Peyer's patch (tissue), 4 donors: ENCODE measurements around the gene DNAJB9. TPM values are rescaled to one million over a fixed set of nuclear protein-coding genes. Genes with fewer than 3 reads are reported as not detected.

Experiments used
- DNase-seq, 3 donors: peaks; one replicate each; pipeline ENCODE4 v3.0.0-alpha.2; 2017 to 2019
- H3K27ac ChIP-seq, 4 donors: fragments of 200-600 bp; sonication (generic); one replicate each; pipeline ENCODE4 v1.5.1; 2016 to 2019
- H3K27me3 ChIP-seq, 2 donors: fragments of 200-600 bp; sonication (generic); one replicate each; pipeline ENCODE4 v1.5.1; 2019
- H3K36me3 ChIP-seq, 3 donors: fragments of 200-600 bp; sonication (generic); one replicate each; pipeline ENCODE4 v1.5.1; 2016 to 2019
- H3K4me1 ChIP-seq, 4 donors: fragments of 200-600 bp; sonication (generic); one replicate each; pipeline ENCODE4 v1.5.1; 2016 to 2019
- H3K4me3 ChIP-seq, 4 donors: fragments of 200-600 bp; sonication (generic); 1 replicate in 3 of 4; 2 replicates in 1 of 4; pipeline ENCODE4 v1.5.1; 2016 to 2019; ENCODE audit warnings: mild to moderate bottlenecking in 1 of 4
- H3K9me3 ChIP-seq, 4 donors: fragments of 200-600 bp; sonication (generic); one replicate each; pipeline ENCODE4 v1.5.1; 2016 to 2019; ENCODE audit warnings: mild to moderate bottlenecking in 1 of 4
- CTCF ChIP-seq, 6 experiments: fragments of 450-650 bp in 4 of 6; fragments of 200-600 bp in 2 of 6; sonication (generic) in 1 of 6; IDR thresholded peaks; one replicate each; pipeline ENCODE4 v1.5.1; 2017 to 2019; ENCODE audit warnings: antibody characterized with exemption in 6 of 6, mild to moderate bottlenecking in 3 of 6, moderate library complexity in 1 of 6
- POLR2A ChIP-seq, 2 donors: fragments of 450-650 bp; IDR thresholded peaks; one replicate each; pipeline ENCODE4 v1.5.1; 2017; ENCODE audit warnings: antibody characterized with exemption in 2 of 2, mild to moderate bottlenecking in 2 of 2, moderate library complexity in 2 of 2
- total RNA-seq, 4 donors: library from RNA; depleted of rRNA; stranded (reverse); fragments of >200 nt; gene quantifications; one replicate each; pipeline ENCODE4 v1.1.0, GENCODE V29; 2016

DNAJB9 gene
- total RNA-seq, 4 donors from 2014 or later: 7.4 to 25.9 (median 15.0) TPM

DNA sequence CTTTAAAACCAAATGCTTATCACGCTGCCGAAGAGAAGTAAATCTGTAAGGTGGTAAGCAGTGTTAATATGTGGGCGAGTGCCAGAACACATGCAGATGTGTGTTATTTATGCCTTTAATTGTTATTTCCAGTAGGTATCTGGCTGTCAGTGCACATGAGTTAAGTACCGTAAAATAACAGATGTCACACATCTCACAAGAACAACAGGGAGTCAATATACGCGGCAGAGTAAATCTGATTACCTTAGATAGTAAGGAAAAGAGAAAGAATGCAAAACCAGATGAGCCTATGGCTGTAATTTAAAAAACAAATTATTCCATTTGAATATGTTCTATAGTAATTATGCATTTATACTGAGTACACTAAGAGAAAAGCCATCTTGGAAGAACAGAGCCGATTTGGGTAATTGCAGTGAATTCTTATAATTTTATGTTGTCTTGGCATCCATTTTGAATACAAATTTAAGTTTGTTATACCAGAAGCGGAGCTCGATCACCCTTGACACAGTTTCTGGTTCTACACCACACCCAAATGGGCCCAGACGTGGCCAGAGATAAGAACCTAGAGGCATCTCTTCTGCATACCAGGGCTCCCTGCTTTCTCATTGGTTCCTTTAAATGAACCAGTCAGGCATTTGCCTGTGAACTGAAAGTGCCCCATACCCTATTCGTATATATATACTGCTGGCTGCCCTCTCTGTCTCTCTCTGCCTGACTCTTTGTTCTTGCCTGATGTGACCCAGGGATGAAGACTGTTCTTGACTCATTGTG is 34.8 kb downstream of the DNAJB9 start:
- no peaks in the 10 kb centered on the region for H3K36me3 ChIP-seq
- no peaks in the 10 kb centered on the region for H3K4me1 ChIP-seq
- TF ChIP-seq POLR2A (IDR thresholded peaks at IDR 0.05): no peak
- no peak for TF ChIP-seq CTCF (IDR thresholded peaks at IDR 0.05)
- no peaks in the 10 kb centered on the region for H3K9me3 ChIP-seq
- H3K4me3 ChIP-seq: no peak overlapping the region
- no peaks in the 10 kb centered on the region for H3K27me3 ChIP-seq
- DNase-seq: no peak
- no peak overlapping the region for H3K27ac ChIP-seq

GRCh38 chr7:108605559-108606201 is 36.0 kb downstream of the DNAJB9 start:
- TF ChIP-seq CTCF (IDR thresholded peaks at IDR 0.05) (no peak), POLR2A (IDR thresholded peaks at IDR 0.05) (no peak)
- no peak overlapping the region for H3K27ac ChIP-seq
- H3K4me1 ChIP-seq: no peaks in the 10 kb centered on the region

GRCh38 chr7:108609643-108610042 is 40.0 kb downstream of the DNAJB9 start:
- H3K9me3 ChIP-seq: no peaks in the 10 kb centered on the region
- DNase-seq: no peak

More at GRCh38 chr7:108605559-108606201, 36.0 kb downstream of the DNAJB9 start:
- no peaks in the 10 kb centered on the region for H3K36me3 ChIP-seq
- no peak for DNase-seq
- no peaks in the 10 kb centered on the region for H3K9me3 ChIP-seq
- H3K4me3 ChIP-seq: no peak overlapping the region
- no peaks in the 10 kb centered on the region for H3K27me3 ChIP-seq

GRCh38 chr7:108611268-108611667 is 41.6 kb downstream of the DNAJB9 start:
- Histone ChIP-seq H3K4me1 (no peaks in the 10 kb centered on the region), H3K4me3 (no peak overlapping the region), H3K27ac (no peak overlapping the region), H3K9me3 (no peaks in the 10 kb centered on the region), H3K36me3 (no peaks in the 10 kb centered on the region), H3K27me3 (no peaks in the 10 kb centered on the region)
- DNase-seq: no peak
- TF ChIP-seq CTCF (IDR thresholded peaks at IDR 0.05) (no peak), POLR2A (IDR thresholded peaks at IDR 0.05) (no peak)

More at GRCh38 chr7:108609643-108610042, 40.0 kb downstream of the DNAJB9 start:
- Histone ChIP-seq H3K36me3 (no peaks in the 10 kb centered on the region), H3K27ac (no peak overlapping the region), H3K27me3 (no peaks in the 10 kb centered on the region), H3K4me1 (no peaks in the 10 kb centered on the region), H3K4me3 (no peak overlapping the region)
- TF ChIP-seq POLR2A (IDR thresholded peaks at IDR 0.05) (no peak), CTCF (IDR thresholded peaks at IDR 0.05) (no peak)

- Histone ChIP-seq H3K4me1 (no peaks in the 10 kb centered on the region), H3K36me3 (no peaks in the 10 kb centered on the region), H3K27me3 (no peaks in the 10 kb centered on the region), H3K4me3 (no peak overlapping the region), H3K27ac (no peak overlapping the region), H3K9me3 (no peaks in the 10 kb centered on the region)
- no peak for DNase-seq
- TF ChIP-seq CTCF (IDR thresholded peaks at IDR 0.05) (peak; percentile 55 to 73 (median 68)), POLR2A (IDR thresholded peaks at IDR 0.05) (no peak)
Measured at GRCh38 chr7:108613147-108613948, 43.7 kb downstream of the DNAJB9 start.
